GM19023 (cell line): Measurements from ENCODE around the gene CASZ1.

Experiments used
- ATAC-seq: cut with Tn5 transposase; IDR thresholded peaks from one replicate; pipeline ENCODE4 v1.9.1; 2021; ENCODE audit warnings: mild to moderate bottlenecking, moderate library complexity; ENCODE audit not compliant: unreplicated experiment

CASZ1 gene

GRCh38 chr1:10659646-10660540, 136.6 kb downstream of the CASZ1 start:
- no peak for ATAC-seq

- ATAC-seq = no peak
These were observed 137.2 kb downstream of the CASZ1 start for GRCh38 chr1:10659218-10659617.

GRCh38 chr1:10658396-10659066, 137.9 kb downstream of the CASZ1 start:
- ATAC-seq = no peak

- ATAC-seq = no peak
These were observed 139.2 kb downstream of the CASZ1 start for GRCh38 chr1:10657088-10657847.

- no peak for ATAC-seq
These were observed 140.0 kb downstream of the CASZ1 start for GRCh38 chr1:10656431-10656830.

- no peak for ATAC-seq
These were observed 141.4 kb downstream of the CASZ1 start for GRCh38 chr1:10655002-10655401.

- ATAC-seq = no peak
These were observed 142.9 kb downstream of the CASZ1 start for GRCh38 chr1:10653370-10654125.

- ATAC-seq = no peak
These were observed 143.8 kb downstream of the CASZ1 start for GRCh38 chr1:10652626-10653025.

GRCh38 chr1:10651793-10652192, 144.7 kb downstream of the CASZ1 start:
- ATAC-seq = no peak

GRCh38 chr1:10651389-10651766, 145.1 kb downstream of the CASZ1 start:
- ATAC-seq = no peak

GRCh38 chr1:10650556-10651388, 145.7 kb downstream of the CASZ1 start:
- no peak for ATAC-seq

- no peak for ATAC-seq
These were observed 146.8 kb downstream of the CASZ1 start for GRCh38 chr1:10649517-10650201.

GRCh38 chr1:10648689-10649516, 147.5 kb downstream of the CASZ1 start:
- no peak for ATAC-seq

- no peak for ATAC-seq
These were observed 148.9 kb downstream of the CASZ1 start for GRCh38 chr1:10647414-10648170.

GRCh38 chr1:10646347-10646861, 150.0 kb downstream of the CASZ1 start:
- no peak for ATAC-seq

- ATAC-seq = no peak
These were observed 151.9 kb downstream of the CASZ1 start for GRCh38 chr1:10644307-10645128.
